Measurements from ENCODE around the gene FLT1. TPM values are rescaled to one million over a fixed set of nuclear protein-coding genes. Genes with fewer than 3 reads are reported as not detected.

Gene FLT1
- total and polyA plus RNA-seq, 2 of the 13 experiments (the other 11 are each of a cell fraction or from before 2014, with no cell fraction given): 0.02 TPM; not detected in 1

- CTCF ChIA-PET (ENCODE audit: low intra/inter-chr PET ratio, low total read pairs): no interaction called here
- no peaks in the 10 kb centered on the region for H3K36me3 ChIP-seq (replicated peaks in 1 of 2; ENCODE audit: control insufficient read depth in 1 of 2, insufficient read depth in 2 of 2, low read length in 2 of 2)
- 49% methylated on average over 4 of the region's 4 CpGs for WGBS (ENCODE audit: low lambda C conversion rate)
Measured at GRCh38 chr13:28413999-28414398, 80.9 kb downstream of the FLT1 start.

More at GRCh38 chr13:28413999-28414398, 80.9 kb downstream of the FLT1 start:
- Histone ChIP-seq H3K4me1 (ENCODE audit: insufficient read depth, low read length) (no peaks in the 10 kb centered on the region), H4K20me1 (ENCODE audit: insufficient read depth, low read length) (no peaks in the 10 kb centered on the region), H3K27me3 (ENCODE audit: control insufficient read depth in 1 of 2, insufficient read depth in 2 of 2, low read length in 2 of 2) (no peaks in the 10 kb centered on the region), H2AFZ (ENCODE audit: low read length) (no peak overlapping the region), H3K27ac (ENCODE audit: extremely low read length, insufficient read depth, low read length) (no peak overlapping the region), H3K79me2 (ENCODE audit: insufficient read depth, low read length) (no peaks in the 10 kb centered on the region), H3K9me3 (ENCODE audit: low read length) (no peaks in the 10 kb centered on the region), H3K4me2 (ENCODE audit: low read depth, low read length) (no peak overlapping the region), H3K9ac (ENCODE audit: insufficient read depth, low read depth, low read length) (no peak overlapping the region), H3K4me3 (replicated peaks in 1 of 3; ENCODE audit: insufficient read depth in 1 of 3, low read depth in 2 of 3, low read length in 3 of 3) (no peak overlapping the region)
- BruUV-seq (replicated peaks): no TSS peak
- no peak for ATAC-seq
- intact Hi-C loops (cut with micrococcal nuclease; ENCODE audit: unreplicated experiment): no loop called here
- no peak for DNase-seq (ENCODE audit: low spot score)
- no peak for FAIRE-seq
- POLR2A ChIA-PET: no interaction called here
- in situ Hi-C loops (cut with HindIII; ENCODE audit: extremely low pct_ligation_motif_present, low pct_unique_long_range_greater_than_20kb): no loop called here
- TF ChIP-seq USF2 (IDR thresholded peaks at IDR 0.05; ENCODE audit: low read depth, low read length) (no peak), USF2 (CRISPR knock-in tag; IDR thresholded peaks at IDR 0.05; ENCODE audit: borderline replicate concordance) (no peak), ZBTB33 (CRISPR knock-in tag; IDR thresholded peaks at IDR 0.05) (no peak), ZNF354B (CRISPR knock-in tag; IDR thresholded peaks at IDR 0.05) (no peak), GMEB2 (CRISPR knock-in tag; IDR thresholded peaks at IDR 0.05; ENCODE audit: low read depth) (no peak), PPARG (CRISPR knock-in tag; conservative IDR thresholded peaks at IDR 0.05) (no peak), CC2D1A (CRISPR knock-in tag; IDR thresholded peaks at IDR 0.05) (no peak), PHF8 (CRISPR knock-in tag; IDR thresholded peaks at IDR 0.05) (no peak), CAMTA2 (CRISPR knock-in tag; IDR thresholded peaks at IDR 0.05; ENCODE audit: borderline replicate concordance) (no peak), ZNF564 (CRISPR knock-in tag; IDR thresholded peaks at IDR 0.05) (no peak), ZNF362 (CRISPR knock-in tag; IDR thresholded peaks at IDR 0.05; ENCODE audit: borderline replicate concordance) (no peak), TCF12 (IDR thresholded peaks at IDR 0.05) (no peak), TCF12 (CRISPR knock-in tag; IDR thresholded peaks at IDR 0.05) (no peak), PATZ1 (CRISPR knock-in tag; IDR thresholded peaks at IDR 0.05) (no peak)
